PFSK-1 (cell line): ENCODE results near the gene RALBP1.

ENCODE experiments used
- FOXP2 ChIP-seq: optimal IDR thresholded peaks from 2 replicates; pipeline ENCODE3; 2011; ENCODE audit warnings: borderline replicate concordance, control low read depth, inconsistent platforms; ENCODE audit not compliant: insufficient read depth; ENCODE audit errors: extremely low read length, extremely low read depth
- POLR2AphosphoS5 ChIP-seq: IDR thresholded peaks from 2 replicates; pipeline ENCODE4 v1.6.1; 2012; ENCODE audit warnings: low read depth, mild to moderate bottlenecking, control low read depth, low read length, moderate library complexity
- REST ChIP-seq, 2 experiments: IDR thresholded peaks; 2 replicates each; pipeline versions ENCODE4 v1.6.1 to v1.8.0; 2011 to 2012; ENCODE audit warnings: low read depth in 2 of 2, low read length in 2 of 2, control low read depth in 1 of 2, inconsistent platforms in 1 of 2, mild to moderate bottlenecking in 1 of 2, moderate library complexity in 1 of 2; ENCODE audit not compliant: insufficient read depth in 1 of 2
- SIN3A ChIP-seq: IDR thresholded peaks from 2 replicates; pipeline ENCODE4 v1.6.1; 2012; ENCODE audit warnings: mild to moderate bottlenecking, low read length, moderate library complexity, borderline replicate concordance; ENCODE audit not compliant: insufficient read depth
- TAF1 ChIP-seq: IDR thresholded peaks from 2 replicates; pipeline ENCODE4 v1.6.1; 2012; ENCODE audit warnings: low read length, control low read depth, borderline replicate concordance; ENCODE audit not compliant: insufficient read depth

- no peak for TF ChIP-seq REST (IDR thresholded peaks at IDR 0.05; ENCODE audit: insufficient read depth in 1 of 2, low read depth in 2 of 2, low read length in 2 of 2)
- no peak for TF ChIP-seq POLR2AphosphoS5
- no peak for TF ChIP-seq TAF1
- TF ChIP-seq SIN3A = no peak
- no peak for TF ChIP-seq FOXP2
Measured at GRCh38 chr18:9449600-9450414, 25.5 kb upstream of the RALBP1 start.
